ENCODE data around the gene ELOVL6.

The ELOVL6 gene

DNA sequence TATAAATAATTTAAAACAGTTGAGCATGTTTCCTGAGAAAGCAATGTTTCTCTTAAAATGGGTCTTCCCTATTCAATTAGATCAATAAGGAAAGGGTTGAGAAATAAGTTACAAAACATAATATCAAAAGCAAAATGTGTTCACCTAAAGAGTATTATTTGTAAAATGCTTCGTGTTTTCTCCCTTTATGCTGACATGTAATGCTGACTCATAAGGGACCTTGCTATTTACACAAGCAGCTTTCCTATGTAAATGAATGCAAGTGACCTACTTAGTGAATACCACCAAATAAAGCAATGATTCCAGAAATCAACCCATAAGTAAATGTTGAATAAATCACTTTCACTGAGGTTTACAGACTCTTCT is 91.5 kb downstream of the ELOVL6 start:
- Mint-ChIP-seq H3K27me3 (ENCODE audit: low read depth) (no peaks in the 10 kb centered on the region), H3K4me3 (no peak overlapping the region), H3K9me3 (no peaks in the 10 kb centered on the region), H3K27ac (no peak overlapping the region), H3K4me1 (peaks cover 9% of the 10 kb centered on the region), H3K36me3 (ENCODE audit: low read depth) (peaks cover 29% of the 10 kb centered on the region)
- TF ChIP-seq, protein P1, sequence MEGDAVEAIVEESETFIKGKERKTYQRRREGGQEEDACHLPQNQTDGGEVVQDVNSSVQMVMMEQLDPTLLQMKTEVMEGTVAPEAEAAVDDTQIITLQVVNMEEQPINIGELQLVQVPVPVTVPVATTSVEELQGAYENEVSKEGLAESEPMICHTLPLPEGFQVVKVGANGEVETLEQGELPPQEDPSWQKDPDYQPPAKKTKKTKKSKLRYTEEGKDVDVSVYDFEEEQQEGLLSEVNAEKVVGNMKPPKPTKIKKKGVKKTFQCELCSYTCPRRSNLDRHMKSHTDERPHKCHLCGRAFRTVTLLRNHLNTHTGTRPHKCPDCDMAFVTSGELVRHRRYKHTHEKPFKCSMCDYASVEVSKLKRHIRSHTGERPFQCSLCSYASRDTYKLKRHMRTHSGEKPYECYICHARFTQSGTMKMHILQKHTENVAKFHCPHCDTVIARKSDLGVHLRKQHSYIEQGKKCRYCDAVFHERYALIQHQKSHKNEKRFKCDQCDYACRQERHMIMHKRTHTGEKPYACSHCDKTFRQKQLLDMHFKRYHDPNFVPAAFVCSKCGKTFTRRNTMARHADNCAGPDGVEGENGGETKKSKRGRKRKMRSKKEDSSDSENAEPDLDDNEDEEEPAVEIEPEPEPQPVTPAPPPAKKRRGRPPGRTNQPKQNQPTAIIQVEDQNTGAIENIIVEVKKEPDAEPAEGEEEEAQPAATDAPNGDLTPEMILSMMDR (IDR thresholded peaks at IDR 0.05; ENCODE audit: unreplicated experiment in 3 of 3): no peak

DNA sequence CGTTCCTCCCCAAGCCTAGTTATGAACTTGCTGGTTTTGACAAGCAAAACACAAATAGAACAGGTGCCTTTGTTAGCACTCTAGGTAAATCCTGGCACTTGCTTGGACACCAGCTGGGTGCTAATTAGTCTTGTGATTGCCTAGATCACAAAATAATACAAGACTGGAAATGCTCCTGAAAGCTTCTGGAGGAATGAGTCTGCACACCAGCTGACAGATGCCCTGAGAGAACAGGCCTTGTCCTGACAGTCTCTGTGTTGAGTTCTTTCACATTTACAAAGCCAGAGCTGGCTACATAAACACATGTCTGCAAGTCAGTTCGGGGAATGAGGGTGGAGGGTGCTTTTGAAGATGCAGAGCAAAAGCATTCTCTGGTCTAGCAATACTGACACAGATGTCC is 93.8 kb downstream of the ELOVL6 start:
- no peaks in the 10 kb centered on the region for H3K9me3 Mint-ChIP-seq
- TF ChIP-seq, protein P1 (IDR thresholded peaks at IDR 0.05; ENCODE audit: unreplicated experiment in 3 of 3): no peak

DNA sequence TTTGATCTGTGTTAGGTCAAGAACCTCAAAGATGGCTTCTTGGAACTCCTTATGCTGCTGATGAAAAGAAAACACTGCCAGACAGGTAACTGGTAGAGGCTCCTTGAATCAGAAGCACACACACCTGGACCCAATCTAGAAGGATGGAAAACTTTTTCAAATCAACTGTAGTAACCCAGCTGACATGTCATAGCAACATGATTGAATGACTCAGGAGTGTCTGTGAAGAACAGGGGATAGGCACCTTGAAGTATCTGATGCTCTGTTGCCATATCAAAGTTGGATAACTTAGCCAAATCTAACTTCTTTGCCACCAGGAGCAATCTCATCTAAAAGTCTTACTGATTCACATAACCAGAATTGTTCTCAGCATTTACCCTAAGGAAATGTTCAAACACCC is 98.8 kb downstream of the ELOVL6 start:
- TF ChIP-seq, protein P1 (IDR thresholded peaks at IDR 0.05; ENCODE audit: unreplicated experiment in 3 of 3): no peak
- Mint-ChIP-seq H3K4me1 (peaks cover 8% of the 10 kb centered on the region), H3K27me3 (ENCODE audit: low read depth) (no peaks in the 10 kb centered on the region), H3K27ac (no peak overlapping the region), H3K4me3 (no peak overlapping the region), H3K36me3 (ENCODE audit: low read depth) (peaks cover 27% of the 10 kb centered on the region), H3K9me3 (no peaks in the 10 kb centered on the region)

More for the DNA sequence above, 93.8 kb downstream of the ELOVL6 start:
- no peak overlapping the region for H3K4me3 Mint-ChIP-seq
- H3K36me3 Mint-ChIP-seq (ENCODE audit: low read depth): peaks cover 22% of the 10 kb centered on the region
- no peaks in the 10 kb centered on the region for H3K27me3 Mint-ChIP-seq (ENCODE audit: low read depth)
- no peak overlapping the region for H3K27ac Mint-ChIP-seq
- peaks cover 9% of the 10 kb centered on the region for H3K4me1 Mint-ChIP-seq

DNA sequence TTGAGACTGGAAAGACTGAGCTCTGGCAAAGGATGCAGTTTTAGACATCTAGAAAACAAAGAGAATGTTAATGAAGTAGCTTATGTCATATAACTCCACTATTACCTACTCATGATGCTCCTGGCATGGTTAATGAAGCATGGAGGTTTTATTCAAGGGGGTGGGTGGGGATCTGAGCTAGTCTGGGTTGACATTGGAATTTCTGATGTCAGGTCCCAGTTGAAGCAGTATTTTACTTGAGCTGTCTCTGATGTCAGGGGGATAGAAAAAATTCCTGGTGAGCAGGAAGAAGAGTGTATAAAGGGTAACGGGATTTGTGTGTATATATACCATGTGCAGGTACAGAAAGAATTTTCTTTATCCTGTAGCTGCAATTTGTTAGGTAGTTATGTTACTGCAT is 102.0 kb downstream of the ELOVL6 start:
- Mint-ChIP-seq H3K4me1 (peaks cover 12% of the 10 kb centered on the region), H3K36me3 (ENCODE audit: low read depth) (peaks cover 5% of the 10 kb centered on the region), H3K27me3 (ENCODE audit: low read depth) (no peaks in the 10 kb centered on the region), H3K4me3 (no peak overlapping the region), H3K27ac (peak overlapping the region in 2 of 3 experiments; percentile 10 to 40), H3K9me3 (no peaks in the 10 kb centered on the region)
- TF ChIP-seq, protein P1 (IDR thresholded peaks at IDR 0.05; ENCODE audit: unreplicated experiment in 3 of 3): no peak

DNA sequence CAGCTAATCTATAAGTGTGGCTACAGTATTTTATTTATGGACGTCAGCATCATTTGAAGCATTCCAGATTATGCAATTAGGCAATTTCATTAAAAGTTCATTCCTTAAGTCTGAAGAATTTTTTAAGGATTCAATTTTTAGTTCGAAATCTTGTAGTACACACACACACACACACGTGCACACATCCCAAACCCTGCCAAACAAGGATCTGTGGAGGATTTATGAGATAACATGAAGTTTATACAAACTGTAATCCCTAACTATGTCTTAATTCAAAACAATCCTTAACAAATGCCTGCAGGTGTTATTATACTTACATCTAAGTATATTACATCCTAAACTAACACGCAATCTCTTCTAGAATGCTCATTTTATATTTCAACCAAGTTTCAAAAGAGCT is 105.8 kb downstream of the ELOVL6 start:
- peaks cover 34% of the 10 kb centered on the region for H3K4me1 Mint-ChIP-seq
- H3K36me3 Mint-ChIP-seq (ENCODE audit: low read depth): peaks cover 10% of the 10 kb centered on the region
- H3K27me3 Mint-ChIP-seq (ENCODE audit: low read depth): no peaks in the 10 kb centered on the region
- H3K27ac Mint-ChIP-seq: no peak overlapping the region
- H3K9me3 Mint-ChIP-seq: no peaks in the 10 kb centered on the region
- H3K4me3 Mint-ChIP-seq: no peak overlapping the region
- TF ChIP-seq, protein P1 (IDR thresholded peaks at IDR 0.05; ENCODE audit: unreplicated experiment in 3 of 3): no peak

DNA sequence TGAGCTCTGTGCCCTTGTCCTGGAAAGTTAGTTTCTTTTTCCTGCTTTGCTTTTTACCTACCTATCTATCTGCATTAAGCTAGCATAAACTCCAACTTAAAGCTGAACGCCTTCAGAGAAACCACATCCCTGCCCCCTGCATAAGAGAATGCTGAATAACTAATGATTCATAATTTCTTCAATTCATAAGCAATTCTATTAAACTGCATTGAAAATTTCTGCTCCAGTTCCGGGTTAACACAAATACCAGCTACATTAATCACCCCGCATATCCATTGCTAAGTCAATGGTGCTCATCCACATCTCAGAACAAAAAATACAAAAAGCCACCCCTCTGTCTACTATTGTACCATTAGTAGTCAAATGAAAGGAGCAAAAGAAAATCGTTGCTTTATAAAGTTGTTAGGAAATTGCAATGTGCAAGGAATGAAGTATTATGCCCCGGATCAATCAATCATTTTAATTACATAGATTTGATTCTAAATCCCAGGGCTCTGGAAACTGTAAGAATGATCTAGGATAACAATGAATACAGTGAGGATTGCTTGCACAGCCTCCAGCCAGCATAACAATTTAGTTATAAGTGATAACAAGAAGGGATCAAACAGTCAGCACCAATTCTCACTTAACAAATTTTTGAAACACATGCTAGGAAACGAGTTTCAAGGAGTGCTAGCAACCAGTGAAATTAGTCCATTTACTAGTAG is 106.8 kb downstream of the ELOVL6 start:
- Mint-ChIP-seq H3K9me3 (no peaks in the 10 kb centered on the region), H3K36me3 (ENCODE audit: low read depth) (peaks cover 10% of the 10 kb centered on the region), H3K27ac (no peak overlapping the region), H3K27me3 (ENCODE audit: low read depth) (no peaks in the 10 kb centered on the region), H3K4me1 (peaks cover 45% of the 10 kb centered on the region), H3K4me3 (no peak overlapping the region)
- TF ChIP-seq, protein P1 (IDR thresholded peaks at IDR 0.05; ENCODE audit: unreplicated experiment in 3 of 3): no peak
